ENCODE results near the gene HDGFL3. TPM values are rescaled to one million over a fixed set of nuclear protein-coding genes. Genes with fewer than 3 reads are reported as not detected.

Gene HDGFL3
- total and polyA plus RNA-seq, 9 of the 15 experiments (the other 6 are each of a cell fraction or from before 2014, with no cell fraction given): 6.7 to 42.0 (median 31.4) TPM

GRCh38 chr15:83108266-83109219 lies 99.1 kb downstream of the HDGFL3 start (continued):
- TF ChIP-seq AFF4 (CRISPR knock-in tag; IDR thresholded peaks at IDR 0.05) (no peak), ZNF274 (IDR thresholded peaks at IDR 0.05; ENCODE audit: borderline replicate concordance, low read depth, low read length) (no peak), PTTG1 (tag; IDR thresholded peaks at IDR 0.05; ENCODE audit: low read depth) (no peak), CREM (IDR thresholded peaks at IDR 0.05; ENCODE audit: low read depth) (no peak), ZNF232 (CRISPR knock-in tag; IDR thresholded peaks at IDR 0.05) (no peak), CHD7 (IDR thresholded peaks at IDR 0.05; ENCODE audit: low read depth, low read length) (no peak)
- TF ChIP-seq, protein P1, sequence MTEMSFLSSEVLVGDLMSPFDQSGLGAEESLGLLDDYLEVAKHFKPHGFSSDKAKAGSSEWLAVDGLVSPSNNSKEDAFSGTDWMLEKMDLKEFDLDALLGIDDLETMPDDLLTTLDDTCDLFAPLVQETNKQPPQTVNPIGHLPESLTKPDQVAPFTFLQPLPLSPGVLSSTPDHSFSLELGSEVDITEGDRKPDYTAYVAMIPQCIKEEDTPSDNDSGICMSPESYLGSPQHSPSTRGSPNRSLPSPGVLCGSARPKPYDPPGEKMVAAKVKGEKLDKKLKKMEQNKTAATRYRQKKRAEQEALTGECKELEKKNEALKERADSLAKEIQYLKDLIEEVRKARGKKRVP (CRISPR knock-in tag; IDR thresholded peaks at IDR 0.05): peak; percentile 97
